Tibial nerve (tissue), 4 donors: Measurements from ENCODE around the gene STRBP. TPM values are rescaled to one million over a fixed set of nuclear protein-coding genes. Genes with fewer than 3 reads are reported as not detected.

ENCODE experiments used
- DNase-seq, 2 donors: peaks; one replicate each; pipeline ENCODE4 v3.0.0-alpha.2; 2019; ENCODE audit warnings: low spot score in 2 of 2
- H3K27ac ChIP-seq, 4 donors: fragments of 200-600 bp; sonication (generic) in 3 of 4; one replicate each; pipeline ENCODE4 v1.5.1; 2017 to 2019; ENCODE audit warnings: mild to moderate bottlenecking in 1 of 4
- H3K27me3 ChIP-seq, 2 donors: fragments of 200-600 bp; sonication (generic) in 1 of 2; one replicate each; pipeline versions ENCODE4 v1.5.1 to v1.6.0; 2017 to 2019
- H3K36me3 ChIP-seq, 3 donors: fragments of 200-600 bp; sonication (generic); one replicate each; pipeline ENCODE4 v1.5.1; 2018 to 2019
- H3K4me1 ChIP-seq, 4 donors: fragments of 200-600 bp; sonication (generic) in 3 of 4; one replicate each; pipeline ENCODE4 v1.5.1; 2017 to 2019
- H3K4me3 ChIP-seq, 4 donors: fragments of 200-600 bp; sonication (generic) in 3 of 4; one replicate each; pipeline ENCODE4 v1.5.1; 2017 to 2019; ENCODE audit warnings: mild to moderate bottlenecking in 1 of 4, moderate library complexity in 1 of 4
- H3K9me3 ChIP-seq, 4 donors: fragments of 200-600 bp; sonication (generic) in 3 of 4; one replicate each; pipeline ENCODE4 v1.5.1; 2017 to 2019
- EP300 ChIP-seq, 2 donors: sonication (generic); formaldehyde crosslinking; IDR thresholded peaks; one replicate each; pipeline ENCODE4 v1.6.1; 2017; ENCODE audit warnings: antibody characterized with exemption in 2 of 2, mild to moderate bottlenecking in 1 of 2
- POLR2A ChIP-seq, 2 donors: fragments of 450-650 bp; IDR thresholded peaks; one replicate each; pipeline ENCODE4 v1.6.1; 2017; ENCODE audit warnings: antibody characterized with exemption in 2 of 2, mild to moderate bottlenecking in 2 of 2, moderate library complexity in 2 of 2
- WGBS, 2 donors: methylation state at CpG; one replicate each; pipeline ENCODE4 v1.1.5; 2018; 5-methylcytosine and 5-hydroxymethylcytosine counted together
- total RNA-seq, 4 donors: library from RNA; depleted of rRNA; stranded (reverse); fragments of >200 nt; gene quantifications; one replicate each; pipeline ENCODE4 v1.1.0, GENCODE V29; 2016
- TF ChIP-seq, protein P1 (sequence below), 5 experiments: fragments of 200-600 bp in 3 of 5; fragments of 450-650 bp in 2 of 5; sonication (generic) in 3 of 5; IDR thresholded peaks; one replicate each; pipeline ENCODE4 v1.5.1; 2016 to 2019; ENCODE audit warnings: antibody characterized with exemption in 5 of 5, mild to moderate bottlenecking in 3 of 5, moderate library complexity in 2 of 5

STRBP gene
- total RNA-seq, 4 donors from 2014 or later: 3.5 to 20.4 (median 4.9) TPM

DNA sequence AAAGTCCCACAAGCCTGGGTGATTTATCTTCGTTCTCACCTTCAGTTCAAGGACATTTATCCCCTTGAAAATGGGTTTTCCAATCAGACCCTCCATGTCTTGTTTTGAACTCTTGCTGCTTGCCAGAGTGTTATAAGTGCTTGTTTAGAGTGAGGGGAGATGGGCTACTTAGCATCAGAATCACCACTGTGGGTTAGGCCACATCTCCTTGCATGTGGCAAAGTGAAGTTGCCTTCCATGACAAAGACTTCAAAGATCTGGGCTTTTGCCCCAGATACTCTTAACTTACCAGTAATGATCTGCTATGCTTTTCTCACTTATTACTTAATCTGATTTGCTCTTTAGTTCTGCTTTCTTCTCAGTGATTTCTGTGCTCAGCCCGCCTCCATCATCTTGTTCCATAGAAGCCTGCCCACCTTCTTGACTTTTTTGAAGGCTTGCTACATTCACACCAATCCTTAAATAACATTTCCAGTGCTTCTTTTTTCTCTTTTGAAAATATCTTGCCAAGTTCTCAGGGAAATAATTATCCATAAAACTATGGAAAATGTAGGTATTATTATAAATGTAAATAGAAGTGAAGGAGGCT is 195.9 kb downstream of the STRBP start:
- H3K4me1 ChIP-seq: peaks cover 0 to 55% (median 5%) of the 10 kb centered on the region in 4 donors
- H3K36me3 ChIP-seq: peaks cover 0 to 38% (median 0%) of the 10 kb centered on the region in 3 donors
- WGBS, 2 donors: 95% methylated on average over 2 of the region's 2 CpGs
- no peaks in the 10 kb centered on the region for H3K9me3 ChIP-seq
- no peak for DNase-seq
- H3K27me3 ChIP-seq: no peaks in the 10 kb centered on the region
- H3K4me3 ChIP-seq: no peak overlapping the region
- TF ChIP-seq POLR2A (IDR thresholded peaks at IDR 0.05) (no peak), EP300 (IDR thresholded peaks at IDR 0.05) (no peak)
- TF ChIP-seq, protein P1, sequence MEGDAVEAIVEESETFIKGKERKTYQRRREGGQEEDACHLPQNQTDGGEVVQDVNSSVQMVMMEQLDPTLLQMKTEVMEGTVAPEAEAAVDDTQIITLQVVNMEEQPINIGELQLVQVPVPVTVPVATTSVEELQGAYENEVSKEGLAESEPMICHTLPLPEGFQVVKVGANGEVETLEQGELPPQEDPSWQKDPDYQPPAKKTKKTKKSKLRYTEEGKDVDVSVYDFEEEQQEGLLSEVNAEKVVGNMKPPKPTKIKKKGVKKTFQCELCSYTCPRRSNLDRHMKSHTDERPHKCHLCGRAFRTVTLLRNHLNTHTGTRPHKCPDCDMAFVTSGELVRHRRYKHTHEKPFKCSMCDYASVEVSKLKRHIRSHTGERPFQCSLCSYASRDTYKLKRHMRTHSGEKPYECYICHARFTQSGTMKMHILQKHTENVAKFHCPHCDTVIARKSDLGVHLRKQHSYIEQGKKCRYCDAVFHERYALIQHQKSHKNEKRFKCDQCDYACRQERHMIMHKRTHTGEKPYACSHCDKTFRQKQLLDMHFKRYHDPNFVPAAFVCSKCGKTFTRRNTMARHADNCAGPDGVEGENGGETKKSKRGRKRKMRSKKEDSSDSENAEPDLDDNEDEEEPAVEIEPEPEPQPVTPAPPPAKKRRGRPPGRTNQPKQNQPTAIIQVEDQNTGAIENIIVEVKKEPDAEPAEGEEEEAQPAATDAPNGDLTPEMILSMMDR (IDR thresholded peaks at IDR 0.05): no peak
- peak overlapping the region in 2 of 4 donors; percentile 1 to 66 for H3K27ac ChIP-seq

Other genes starting within 250 kb of the STRBP start
- 1 to 10 TPM in 2 of 4 donors, under 1 TPM in 1, not detected in 1; 0.98 to 4.4 (median 3.9) TPM for gene GPR21, start 234.9 kb downstream of the STRBP start, total RNA-seq
- gene CRB2, start 87.6 kb upstream of the STRBP start, total RNA-seq: under 1 TPM in 2 of 4 donors, not detected in 2; under 0.01 to 0.44 TPM